K562 (cell line): ENCODE measurements around the gene NAPB. TPM values are rescaled to one million over a fixed set of nuclear protein-coding genes. Genes with fewer than 3 reads are reported as not detected.

Experiments used
- CREBBP ChIP-seq: IDR thresholded peaks from one replicate; pipeline ENCODE4 v1.6.1; 2012; ENCODE audit warnings: low read depth, mild to moderate bottlenecking, control low read depth, inconsistent platforms, low read length
- E2F3 ChIP-seq: fragments of 250-450 bp; sonication (Bioruptor Pico); IDR thresholded peaks from 2 replicates; pipeline ENCODE4 v1.4.0; 2020; ENCODE audit warnings: mild to moderate bottlenecking
- SETDB1 ChIP-seq: IDR thresholded peaks from one replicate; pipeline ENCODE4 v1.6.1; 2012; ENCODE audit warnings: low read length, control low read depth, inconsistent platforms
- XRCC5 ChIP-seq: fragments of 200-400 bp; formaldehyde crosslinking; IDR thresholded peaks from 2 replicates; pipeline ENCODE4 v1.6.1; 2017; ENCODE audit warnings: low read depth, mild to moderate bottlenecking, low read length
- ZKSCAN3 ChIP-seq: fragments of 250-450 bp; sonication (Bioruptor Pico); IDR thresholded peaks from 2 replicates; pipeline ENCODE4 v1.4.0; 2020
- ZNF212 ChIP-seq: fragments of 450-650 bp; formaldehyde crosslinking; IDR thresholded peaks from 2 replicates; pipeline ENCODE4 v1.4.0; 2020; ENCODE audit warnings: mild to moderate bottlenecking
- ZNF57 ChIP-seq: fragments of 450-650 bp; formaldehyde crosslinking; IDR thresholded peaks from 2 replicates; pipeline ENCODE4 v1.4.0; 2020; ENCODE audit warnings: mild to moderate bottlenecking, moderate library complexity
- polyA plus RNA-seq, 8 experiments: library from polyadenylated mRNA; depleted of rRNA in 4 of 8; stranded (reverse) in 5 of 8; unstranded in 3 of 8; fragments of >200 nt; fragmentation: Nextera tagmentation in 2 of 8; fragmentation: Illumina TruSeq in 1 of 8; extraction: Ambion mirVana in 2 of 8; extraction: Trizol in 1 of 8; gene quantifications; 2 replicates each; pipeline versions ENCODE4 v1.2.1 to v1.2.3, GENCODE V29; 2011 to 2014; ENCODE audit warnings: inconsistent platforms in 1 of 8, missing spikeins in 1 of 8
- total RNA-seq, 7 experiments: library from RNA; depleted of rRNA in 6 of 7; stranded (reverse); fragments of >200 nt in 6 of 7; fragmentation: Illumina TruSeq in 2 of 7; extraction: Trizol in 2 of 7; gene quantifications; 2 replicates each; pipeline versions ENCODE4 v1.2.1 to v1.2.3, GENCODE V29; 2011 to 2021; ENCODE audit warnings: low replicate concordance in 1 of 7
- TF ChIP-seq, protein P1 (sequence below): fragments of 450-650 bp; IDR thresholded peaks from 2 replicates; pipeline ENCODE4 v1.6.1; 2016; ENCODE audit warnings: low read depth
- TF ChIP-seq, protein P2 (sequence below): fragments of 450-650 bp; IDR thresholded peaks from 2 replicates; pipeline ENCODE4 v1.6.1; 2017; ENCODE audit warnings: antibody characterized with exemption, mild to moderate bottlenecking
- TF ChIP-seq, protein P3 (sequence below), 2 experiments: IDR thresholded peaks; 2 replicates each; pipeline ENCODE4 v1.6.1; 2012; ENCODE audit warnings: improper control_type of control experiment in 2 of 2, low read depth in 2 of 2, low read length in 2 of 2, borderline replicate concordance in 1 of 2

NAPB gene
- total and polyA plus RNA-seq, 9 of the 15 experiments (the other 6 are each of a cell fraction or from before 2014, with no cell fraction given) = 1.4 to 7.7 (median 5.2) TPM

DNA sequence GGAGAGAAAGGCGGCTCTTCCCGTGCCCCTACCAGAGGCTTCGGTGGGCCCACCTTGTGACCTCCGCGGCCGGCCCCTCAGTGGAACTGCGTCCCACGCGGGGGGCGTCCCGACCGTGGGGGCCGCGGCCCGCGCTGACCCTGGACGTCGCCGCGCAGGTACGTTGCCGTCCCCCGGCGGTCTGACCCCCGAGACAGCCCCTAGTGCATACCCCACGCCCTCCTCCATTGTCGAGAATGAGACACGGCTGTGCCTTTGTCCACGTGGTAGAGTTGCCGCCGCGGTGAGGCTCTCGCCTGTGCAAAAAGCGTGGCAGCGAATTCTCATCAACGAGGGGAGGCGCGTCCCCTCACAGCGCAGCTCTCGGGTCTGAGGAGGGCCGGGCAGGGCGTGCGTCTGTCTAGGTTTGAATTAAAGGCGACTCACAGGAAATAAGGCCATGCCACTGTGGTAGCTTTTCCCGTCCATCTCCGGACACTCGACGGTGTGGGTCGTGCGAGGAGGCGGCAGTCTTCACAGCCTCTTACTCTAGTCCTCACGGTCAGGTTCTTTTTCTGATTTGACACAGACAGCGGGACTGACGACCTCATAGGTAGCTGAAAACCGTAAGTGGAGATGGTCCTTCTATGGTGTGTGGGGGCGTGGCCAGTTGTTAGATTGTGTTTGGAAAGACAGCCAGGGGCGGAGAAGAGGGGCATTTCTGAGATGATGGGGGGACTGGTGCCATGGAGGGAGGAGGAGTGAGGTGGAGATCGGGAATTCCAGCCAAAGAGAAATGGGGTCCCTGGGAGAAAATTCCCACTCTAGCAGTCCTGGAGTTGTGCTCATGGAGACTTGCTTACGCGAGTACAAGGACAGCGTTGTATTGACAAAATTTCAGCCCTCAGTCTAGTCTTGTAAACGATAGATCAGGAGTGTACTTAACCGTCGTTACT, 70.1 kb downstream of the NAPB start (continued):
- TF ChIP-seq, protein P1, sequence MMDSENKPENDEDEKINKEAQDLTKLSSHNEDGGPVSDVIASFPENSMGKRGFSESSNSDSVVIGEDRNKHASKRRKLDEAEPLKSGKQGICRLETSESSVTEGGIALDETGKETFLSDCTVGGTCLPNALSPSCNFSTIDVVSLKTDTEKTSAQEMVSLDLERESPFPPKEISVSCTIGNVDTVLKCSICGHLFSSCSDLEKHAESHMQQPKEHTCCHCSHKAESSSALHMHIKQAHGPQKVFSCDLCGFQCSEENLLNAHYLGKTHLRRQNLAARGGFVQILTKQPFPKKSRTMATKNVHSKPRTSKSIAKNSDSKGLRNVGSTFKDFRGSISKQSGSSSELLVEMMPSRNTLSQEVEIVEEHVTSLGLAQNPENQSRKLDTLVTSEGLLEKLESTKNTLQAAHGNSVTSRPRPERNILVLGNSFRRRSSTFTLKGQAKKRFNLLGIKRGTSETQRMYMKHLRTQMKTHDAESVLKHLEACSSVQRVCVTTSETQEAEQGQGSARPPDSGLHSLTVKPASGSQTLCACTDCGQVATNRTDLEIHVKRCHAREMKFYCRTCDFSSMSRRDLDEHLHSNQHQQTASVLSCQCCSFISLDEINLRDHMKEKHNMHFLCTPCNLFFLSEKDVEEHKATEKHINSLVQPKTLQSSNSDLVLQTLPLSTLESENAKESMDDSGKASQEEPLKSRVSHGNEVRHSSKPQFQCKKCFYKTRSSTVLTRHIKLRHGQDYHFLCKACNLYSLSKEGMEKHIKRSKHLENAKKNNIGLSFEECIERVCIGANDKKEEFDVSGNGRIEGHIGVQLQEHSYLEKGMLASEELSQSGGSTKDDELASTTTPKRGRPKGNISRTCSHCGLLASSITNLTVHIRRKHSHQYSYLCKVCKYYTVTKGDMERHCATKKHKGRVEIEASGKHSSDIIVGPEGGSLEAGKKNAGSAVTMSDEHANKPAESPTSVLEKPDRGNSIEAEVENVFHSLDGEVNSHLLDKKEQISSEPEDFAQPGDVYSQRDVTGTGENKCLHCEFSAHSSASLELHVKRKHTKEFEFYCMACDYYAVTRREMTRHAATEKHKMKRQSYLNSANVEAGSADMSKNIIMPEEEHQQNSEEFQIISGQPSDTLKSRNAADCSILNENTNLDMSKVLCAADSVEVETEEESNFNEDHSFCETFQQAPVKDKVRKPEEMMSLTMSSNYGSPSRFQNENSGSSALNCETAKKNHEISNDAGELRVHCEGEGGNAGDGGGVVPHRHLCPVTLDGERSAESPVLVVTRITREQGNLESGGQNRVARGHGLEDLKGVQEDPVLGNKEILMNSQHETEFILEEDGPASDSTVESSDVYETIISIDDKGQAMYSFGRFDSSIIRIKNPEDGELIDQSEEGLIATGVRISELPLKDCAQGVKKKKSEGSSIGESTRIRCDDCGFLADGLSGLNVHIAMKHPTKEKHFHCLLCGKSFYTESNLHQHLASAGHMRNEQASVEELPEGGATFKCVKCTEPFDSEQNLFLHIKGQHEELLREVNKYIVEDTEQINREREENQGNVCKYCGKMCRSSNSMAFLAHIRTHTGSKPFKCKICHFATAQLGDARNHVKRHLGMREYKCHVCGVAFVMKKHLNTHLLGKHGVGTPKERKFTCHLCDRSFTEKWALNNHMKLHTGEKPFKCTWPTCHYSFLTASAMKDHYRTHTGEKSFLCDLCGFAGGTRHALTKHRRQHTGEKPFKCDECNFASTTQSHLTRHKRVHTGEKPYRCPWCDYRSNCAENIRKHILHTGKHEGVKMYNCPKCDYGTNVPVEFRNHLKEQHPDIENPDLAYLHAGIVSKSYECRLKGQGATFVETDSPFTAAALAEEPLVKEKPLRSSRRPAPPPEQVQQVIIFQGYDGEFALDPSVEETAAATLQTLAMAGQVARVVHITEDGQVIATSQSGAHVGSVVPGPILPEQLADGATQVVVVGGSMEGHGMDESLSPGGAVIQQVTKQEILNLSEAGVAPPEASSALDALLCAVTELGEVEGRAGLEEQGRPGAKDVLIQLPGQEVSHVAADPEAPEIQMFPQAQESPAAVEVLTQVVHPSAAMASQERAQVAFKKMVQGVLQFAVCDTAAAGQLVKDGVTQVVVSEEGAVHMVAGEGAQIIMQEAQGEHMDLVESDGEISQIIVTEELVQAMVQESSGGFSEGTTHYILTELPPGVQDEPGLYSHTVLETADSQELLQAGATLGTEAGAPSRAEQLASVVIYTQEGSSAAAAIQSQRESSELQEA = no peak
- no peak for TF ChIP-seq XRCC5
- no peak for TF ChIP-seq ZNF212 (CRISPR knock-in tag)
- TF ChIP-seq SETDB1 = no peak
- no peak for TF ChIP-seq ZKSCAN3 (CRISPR knock-in tag)
- TF ChIP-seq, protein P2, sequence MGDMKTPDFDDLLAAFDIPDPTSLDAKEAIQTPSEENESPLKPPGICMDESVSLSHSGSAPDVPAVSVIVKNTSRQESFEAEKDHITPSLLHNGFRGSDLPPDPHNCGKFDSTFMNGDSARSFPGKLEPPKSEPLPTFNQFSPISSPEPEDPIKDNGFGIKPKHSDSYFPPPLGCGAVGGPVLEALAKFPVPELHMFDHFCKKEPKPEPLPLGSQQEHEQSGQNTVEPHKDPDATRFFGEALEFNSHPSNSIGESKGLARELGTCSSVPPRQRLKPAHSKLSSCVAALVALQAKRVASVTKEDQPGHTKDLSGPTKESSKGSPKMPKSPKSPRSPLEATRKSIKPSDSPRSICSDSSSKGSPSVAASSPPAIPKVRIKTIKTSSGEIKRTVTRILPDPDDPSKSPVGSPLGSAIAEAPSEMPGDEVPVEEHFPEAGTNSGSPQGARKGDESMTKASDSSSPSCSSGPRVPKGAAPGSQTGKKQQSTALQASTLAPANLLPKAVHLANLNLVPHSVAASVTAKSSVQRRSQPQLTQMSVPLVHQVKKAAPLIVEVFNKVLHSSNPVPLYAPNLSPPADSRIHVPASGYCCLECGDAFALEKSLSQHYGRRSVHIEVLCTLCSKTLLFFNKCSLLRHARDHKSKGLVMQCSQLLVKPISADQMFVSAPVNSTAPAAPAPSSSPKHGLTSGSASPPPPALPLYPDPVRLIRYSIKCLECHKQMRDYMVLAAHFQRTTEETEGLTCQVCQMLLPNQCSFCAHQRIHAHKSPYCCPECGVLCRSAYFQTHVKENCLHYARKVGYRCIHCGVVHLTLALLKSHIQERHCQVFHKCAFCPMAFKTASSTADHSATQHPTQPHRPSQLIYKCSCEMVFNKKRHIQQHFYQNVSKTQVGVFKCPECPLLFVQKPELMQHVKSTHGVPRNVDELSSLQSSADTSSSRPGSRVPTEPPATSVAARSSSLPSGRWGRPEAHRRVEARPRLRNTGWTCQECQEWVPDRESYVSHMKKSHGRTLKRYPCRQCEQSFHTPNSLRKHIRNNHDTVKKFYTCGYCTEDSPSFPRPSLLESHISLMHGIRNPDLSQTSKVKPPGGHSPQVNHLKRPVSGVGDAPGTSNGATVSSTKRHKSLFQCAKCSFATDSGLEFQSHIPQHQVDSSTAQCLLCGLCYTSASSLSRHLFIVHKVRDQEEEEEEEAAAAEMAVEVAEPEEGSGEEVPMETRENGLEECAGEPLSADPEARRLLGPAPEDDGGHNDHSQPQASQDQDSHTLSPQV = no peak
- no peak for TF ChIP-seq ZNF57 (CRISPR knock-in tag)
- TF ChIP-seq, protein P3, sequence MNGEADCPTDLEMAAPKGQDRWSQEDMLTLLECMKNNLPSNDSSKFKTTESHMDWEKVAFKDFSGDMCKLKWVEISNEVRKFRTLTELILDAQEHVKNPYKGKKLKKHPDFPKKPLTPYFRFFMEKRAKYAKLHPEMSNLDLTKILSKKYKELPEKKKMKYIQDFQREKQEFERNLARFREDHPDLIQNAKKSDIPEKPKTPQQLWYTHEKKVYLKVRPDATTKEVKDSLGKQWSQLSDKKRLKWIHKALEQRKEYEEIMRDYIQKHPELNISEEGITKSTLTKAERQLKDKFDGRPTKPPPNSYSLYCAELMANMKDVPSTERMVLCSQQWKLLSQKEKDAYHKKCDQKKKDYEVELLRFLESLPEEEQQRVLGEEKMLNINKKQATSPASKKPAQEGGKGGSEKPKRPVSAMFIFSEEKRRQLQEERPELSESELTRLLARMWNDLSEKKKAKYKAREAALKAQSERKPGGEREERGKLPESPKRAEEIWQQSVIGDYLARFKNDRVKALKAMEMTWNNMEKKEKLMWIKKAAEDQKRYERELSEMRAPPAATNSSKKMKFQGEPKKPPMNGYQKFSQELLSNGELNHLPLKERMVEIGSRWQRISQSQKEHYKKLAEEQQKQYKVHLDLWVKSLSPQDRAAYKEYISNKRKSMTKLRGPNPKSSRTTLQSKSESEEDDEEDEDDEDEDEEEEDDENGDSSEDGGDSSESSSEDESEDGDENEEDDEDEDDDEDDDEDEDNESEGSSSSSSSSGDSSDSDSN (IDR thresholded peaks at IDR 0.05; ENCODE audit: borderline replicate concordance in 1 of 2, low read depth in 2 of 2, low read length in 2 of 2) = no peak
- 0 out of 2 replicates have a peak, but pooled peaks have one; percentile 4 for TF ChIP-seq E2F3 (CRISPR knock-in tag)
- TF ChIP-seq CREBBP = no peak
